Measurements from ENCODE around the gene RXYLT1.

The RXYLT1 gene

DNA sequence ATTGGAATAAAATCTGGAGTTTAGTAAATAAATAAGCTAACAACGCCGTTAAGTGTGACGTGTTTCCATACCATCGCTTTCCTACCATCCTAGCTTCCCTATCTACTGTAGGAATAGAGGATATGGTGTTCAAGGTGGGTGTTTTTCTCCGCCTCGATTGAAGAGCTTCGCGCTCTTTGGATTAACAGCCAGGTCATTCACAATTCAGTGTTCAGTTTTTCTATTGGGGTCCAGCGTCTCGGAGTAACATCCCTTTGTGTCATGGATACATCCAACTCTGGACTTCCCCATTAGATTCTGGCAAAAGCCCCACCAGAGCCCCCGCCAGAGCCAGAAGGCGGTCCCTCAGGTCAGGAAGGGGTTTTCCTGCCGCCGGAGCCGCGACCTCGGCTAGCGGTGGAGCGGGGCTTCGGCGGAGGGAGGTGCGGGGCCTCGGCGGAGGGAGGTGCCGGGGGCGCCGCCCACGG lies 63.6 kb downstream of the RXYLT1 start:
- DNase-seq (ENCODE audit: extremely low read depth, insufficient read length): no peak
- no peaks in the 10 kb centered on the region for H3K36me3 ChIP-seq (ENCODE audit: control insufficient read depth, insufficient read depth, low read length)
- TF ChIP-seq, protein P1, sequence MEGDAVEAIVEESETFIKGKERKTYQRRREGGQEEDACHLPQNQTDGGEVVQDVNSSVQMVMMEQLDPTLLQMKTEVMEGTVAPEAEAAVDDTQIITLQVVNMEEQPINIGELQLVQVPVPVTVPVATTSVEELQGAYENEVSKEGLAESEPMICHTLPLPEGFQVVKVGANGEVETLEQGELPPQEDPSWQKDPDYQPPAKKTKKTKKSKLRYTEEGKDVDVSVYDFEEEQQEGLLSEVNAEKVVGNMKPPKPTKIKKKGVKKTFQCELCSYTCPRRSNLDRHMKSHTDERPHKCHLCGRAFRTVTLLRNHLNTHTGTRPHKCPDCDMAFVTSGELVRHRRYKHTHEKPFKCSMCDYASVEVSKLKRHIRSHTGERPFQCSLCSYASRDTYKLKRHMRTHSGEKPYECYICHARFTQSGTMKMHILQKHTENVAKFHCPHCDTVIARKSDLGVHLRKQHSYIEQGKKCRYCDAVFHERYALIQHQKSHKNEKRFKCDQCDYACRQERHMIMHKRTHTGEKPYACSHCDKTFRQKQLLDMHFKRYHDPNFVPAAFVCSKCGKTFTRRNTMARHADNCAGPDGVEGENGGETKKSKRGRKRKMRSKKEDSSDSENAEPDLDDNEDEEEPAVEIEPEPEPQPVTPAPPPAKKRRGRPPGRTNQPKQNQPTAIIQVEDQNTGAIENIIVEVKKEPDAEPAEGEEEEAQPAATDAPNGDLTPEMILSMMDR (IDR thresholded peaks at IDR 0.05; ENCODE audit: insufficient read depth, low read length, poor library complexity, severe bottlenecking): no peak

DNA sequence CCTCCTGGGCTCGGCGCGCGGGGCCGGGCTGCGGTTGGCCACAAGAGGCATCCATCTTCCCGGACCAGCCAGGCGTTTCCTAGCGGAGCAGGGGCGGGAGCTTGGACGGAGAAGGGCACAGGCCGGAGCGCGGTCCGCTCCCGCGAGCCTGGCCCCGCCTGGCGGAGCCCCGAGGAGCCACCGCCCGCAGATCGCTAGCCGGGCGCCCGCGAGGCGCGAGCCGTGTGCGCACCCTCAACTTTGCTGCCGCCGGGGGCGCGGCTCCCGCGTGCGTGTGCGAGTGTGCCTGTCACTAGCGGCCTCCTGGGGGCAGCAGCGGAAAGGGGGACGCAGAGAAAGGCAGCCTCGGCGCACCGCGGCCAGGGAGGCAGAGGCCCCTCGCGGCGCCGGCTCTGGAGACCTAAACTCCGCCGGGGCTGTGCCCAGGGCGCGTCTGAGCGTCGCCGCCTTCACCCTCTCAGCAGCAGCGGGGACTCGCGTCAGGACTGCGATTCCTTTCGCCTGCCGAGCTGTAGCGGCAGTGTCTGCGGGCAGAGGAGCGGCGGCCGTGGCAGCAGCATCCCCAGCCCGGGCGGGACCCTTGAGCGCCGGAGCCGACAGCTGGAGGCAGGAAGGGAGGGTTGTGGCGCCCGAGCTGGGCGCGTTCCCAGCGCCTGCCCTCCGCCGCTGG lies 64.1 kb downstream of the RXYLT1 start:
- DNase-seq (ENCODE audit: extremely low read depth, insufficient read length): peak; percentile 89

More for the DNA sequence above, 63.6 kb downstream of the RXYLT1 start:
- Histone ChIP-seq H3K4me3 (replicated peaks; ENCODE audit: low read depth, low read length) (peak overlapping the region; percentile 71), H3K27me3 (replicated peaks; ENCODE audit: control insufficient read depth, insufficient read depth, low read length) (peaks cover 2% of the 10 kb centered on the region)

DNA sequence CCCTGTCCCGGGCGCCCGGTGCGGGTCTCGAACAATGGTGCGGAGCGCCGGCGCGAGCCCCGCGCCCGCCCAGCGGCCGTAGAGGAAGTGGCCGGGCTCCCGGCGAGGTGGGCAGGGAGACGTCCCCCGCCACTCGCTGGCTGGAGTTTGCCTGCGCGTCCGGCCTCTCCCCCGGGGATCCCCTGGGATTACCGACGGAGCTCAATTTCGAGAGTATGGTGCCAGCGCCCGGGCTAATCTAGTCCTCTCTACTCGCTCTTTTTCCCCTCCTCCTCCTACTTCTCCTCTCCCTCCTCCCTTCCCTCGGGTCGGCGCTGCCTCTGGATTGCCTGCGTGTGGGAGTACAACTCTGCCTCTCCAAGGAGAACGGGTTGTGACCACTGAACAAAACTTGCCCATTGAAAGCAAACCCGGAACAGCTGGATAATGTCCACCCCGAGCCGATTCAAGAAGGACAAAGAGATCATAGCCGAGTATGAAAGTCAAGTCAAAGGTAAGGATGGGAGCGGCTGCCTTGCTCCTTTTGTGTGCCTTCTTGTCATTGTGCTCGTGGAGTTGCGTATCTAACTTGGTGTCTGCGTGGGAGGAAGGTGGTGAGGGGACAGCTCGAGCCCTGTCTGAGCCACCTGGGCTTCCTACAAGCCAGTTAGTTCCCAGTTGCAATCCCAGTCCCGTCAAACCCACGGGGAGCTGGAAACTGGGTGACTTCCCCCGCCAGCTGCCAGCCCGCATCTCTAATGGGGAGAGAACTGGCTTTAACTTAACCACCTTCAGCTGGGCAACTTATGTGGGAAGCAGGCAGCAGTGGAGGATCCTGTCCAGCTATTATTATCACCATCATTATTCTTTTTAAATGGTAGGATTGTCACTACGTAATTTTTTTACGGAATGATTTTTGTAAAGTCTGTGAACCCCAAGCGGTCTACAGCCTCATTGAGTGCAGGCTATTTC lies 65.0 kb downstream of the RXYLT1 start, which contains the start of gene SRGAP1:
Gene SRGAP1 (plus strand): TSS at position 310 of the 951 bp plus-strand sequence. CDS start 117 bp downstream, at position 427.
- Histone ChIP-seq H3K4me3 (replicated peaks; ENCODE audit: low read depth, low read length) (peak within 1 kb of the TSS; percentile 71), H3K27me3 (replicated peaks; ENCODE audit: control insufficient read depth, insufficient read depth, low read length) (peaks cover 2% of the 10 kb centered on the region), H3K36me3 (ENCODE audit: control insufficient read depth, insufficient read depth, low read length) (no peaks in the 10 kb centered on the region)
- DNase-seq (ENCODE audit: extremely low read depth, insufficient read length): no peak
- TF ChIP-seq, protein P1 (IDR thresholded peaks at IDR 0.05; ENCODE audit: insufficient read depth, low read length, poor library complexity, severe bottlenecking): no peak

More for the DNA sequence above, 64.1 kb downstream of the RXYLT1 start:
- Histone ChIP-seq H3K36me3 (ENCODE audit: control insufficient read depth, insufficient read depth, low read length) (no peaks in the 10 kb centered on the region), H3K27me3 (replicated peaks; ENCODE audit: control insufficient read depth, insufficient read depth, low read length) (peaks cover 2% of the 10 kb centered on the region), H3K4me3 (replicated peaks; ENCODE audit: low read depth, low read length) (peak overlapping the region; percentile 71)
- TF ChIP-seq, protein P1 (IDR thresholded peaks at IDR 0.05; ENCODE audit: insufficient read depth, low read length, poor library complexity, severe bottlenecking): peak; percentile 89

DNA sequence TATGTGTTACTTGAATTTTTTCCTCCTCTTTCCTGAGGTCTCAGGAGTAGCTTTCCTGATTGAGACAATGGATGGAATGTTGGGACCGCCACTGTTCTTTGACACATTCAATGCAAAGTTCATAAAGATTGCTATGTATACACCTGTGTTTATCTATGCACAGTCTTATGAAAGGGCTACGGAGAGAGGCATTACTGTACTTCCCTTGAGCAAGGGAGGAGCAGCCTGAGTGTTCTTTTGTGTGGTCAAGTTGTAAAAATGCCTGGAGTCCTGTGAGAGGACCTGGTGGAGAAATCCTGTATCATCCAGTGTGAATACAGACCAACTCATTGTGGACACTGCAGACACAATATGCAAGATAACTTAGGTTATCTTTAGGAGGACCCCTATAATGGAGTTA lies 66.0 kb downstream of the RXYLT1 start:
- H3K27me3 ChIP-seq (replicated peaks; ENCODE audit: control insufficient read depth, insufficient read depth, low read length): peaks cover 2% of the 10 kb centered on the region
- DNase-seq (ENCODE audit: extremely low read depth, insufficient read length): no peak
- TF ChIP-seq, protein P1 (IDR thresholded peaks at IDR 0.05; ENCODE audit: insufficient read depth, low read length, poor library complexity, severe bottlenecking): no peak
- H3K36me3 ChIP-seq (ENCODE audit: control insufficient read depth, insufficient read depth, low read length): no peaks in the 10 kb centered on the region
- H3K4me3 ChIP-seq (replicated peaks; ENCODE audit: low read depth, low read length): no peak overlapping the region

DNA sequence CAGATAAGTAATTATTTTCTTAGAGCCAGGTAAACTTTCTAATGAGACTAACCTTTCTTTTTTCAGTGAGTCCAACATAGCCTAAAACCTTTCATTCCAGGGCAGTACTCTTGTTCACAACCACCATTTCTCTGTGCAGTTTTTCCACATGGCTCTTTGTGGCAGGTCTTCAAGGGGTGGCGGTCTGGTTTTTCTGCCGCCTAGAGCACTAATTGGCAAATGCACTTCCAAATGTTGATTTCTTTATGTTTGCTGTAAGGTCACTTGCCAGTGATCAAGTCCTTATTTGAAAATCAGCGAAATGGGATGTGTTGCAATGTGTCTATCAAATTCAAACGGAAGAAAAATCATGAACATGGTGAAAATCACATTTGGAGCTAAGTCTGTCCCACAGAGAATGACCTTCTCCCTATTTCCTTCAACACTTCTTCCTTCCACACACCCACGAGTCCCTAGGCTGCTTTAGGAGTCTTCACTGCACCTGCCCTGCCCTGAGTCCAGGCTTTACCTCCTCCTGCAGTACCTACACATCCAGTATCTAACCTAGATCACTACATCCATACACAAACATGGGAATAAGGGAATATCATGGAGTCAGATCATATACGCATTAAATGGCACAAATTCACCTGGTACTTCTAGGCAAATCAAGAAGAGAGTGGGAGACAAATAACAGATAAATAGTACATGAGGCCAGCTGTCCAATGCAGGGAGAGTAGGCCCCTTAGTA lies 66.7 kb downstream of the RXYLT1 start:
- no peak overlapping the region for H3K4me3 ChIP-seq (replicated peaks; ENCODE audit: low read depth, low read length)
- peaks cover 2% of the 10 kb centered on the region for H3K27me3 ChIP-seq (replicated peaks; ENCODE audit: control insufficient read depth, insufficient read depth, low read length)
- no peak for DNase-seq (ENCODE audit: extremely low read depth, insufficient read length)
- H3K36me3 ChIP-seq (ENCODE audit: control insufficient read depth, insufficient read depth, low read length): no peaks in the 10 kb centered on the region
- TF ChIP-seq, protein P1 (IDR thresholded peaks at IDR 0.05; ENCODE audit: insufficient read depth, low read length, poor library complexity, severe bottlenecking): no peak

Data from GM06990 (cell line).